HL-60 (cell line): ENCODE results near the gene AIG1.

Experiments
- DNase-seq, 2 experiments: peaks; one replicate each; pipeline ENCODE4 v3.0.0-alpha.2; 2010 to 2020; ENCODE audit warnings: low read depth in 1 of 2, low spot score in 1 of 2
- H3K27ac ChIP-seq: fragments of 250-450 bp; sonication (Bioruptor Pico); replicated peaks from 2 replicates; pipeline ENCODE4 v1.5.1; 2020; ENCODE audit warnings: mild to moderate bottlenecking, moderate library complexity
- H3K27me3 ChIP-seq: fragments of 250-450 bp; sonication (Bioruptor Pico); 2 replicates; pipeline ENCODE4 v1.5.1; 2021; ENCODE audit warnings: mild to moderate bottlenecking, moderate library complexity; ENCODE audit not compliant: insufficient read depth, poor library complexity, severe bottlenecking
- H3K4me3 ChIP-seq: replicated peaks from 2 replicates; pipeline ENCODE4 v1.5.1; 2011; ENCODE audit warnings: mild to moderate bottlenecking, control low read depth, low read length; ENCODE audit not compliant: insufficient read depth
- CTCF ChIP-seq: IDR thresholded peaks from one replicate; pipeline ENCODE4 v1.5.1; 2011; ENCODE audit warnings: low read length, control low read depth, inconsistent platforms; ENCODE audit not compliant: insufficient read depth
- GABPA ChIP-seq: IDR thresholded peaks from 2 replicates; pipeline ENCODE4 v1.6.1; 2012; ENCODE audit warnings: low read depth
- POLR2AphosphoS5 ChIP-seq: IDR thresholded peaks from 2 replicates; pipeline ENCODE4 v1.6.1; 2012; ENCODE audit warnings: low read depth
- REST ChIP-seq: IDR thresholded peaks from 2 replicates; pipeline ENCODE4 v1.6.1; 2012; ENCODE audit warnings: low read depth; ENCODE audit not compliant: insufficient replicate concordance
- SPI1 ChIP-seq: IDR thresholded peaks from 2 replicates; pipeline ENCODE4 v1.6.1; 2012; ENCODE audit warnings: low read depth, mild to moderate bottlenecking, borderline replicate concordance

The AIG1 gene

DNA sequence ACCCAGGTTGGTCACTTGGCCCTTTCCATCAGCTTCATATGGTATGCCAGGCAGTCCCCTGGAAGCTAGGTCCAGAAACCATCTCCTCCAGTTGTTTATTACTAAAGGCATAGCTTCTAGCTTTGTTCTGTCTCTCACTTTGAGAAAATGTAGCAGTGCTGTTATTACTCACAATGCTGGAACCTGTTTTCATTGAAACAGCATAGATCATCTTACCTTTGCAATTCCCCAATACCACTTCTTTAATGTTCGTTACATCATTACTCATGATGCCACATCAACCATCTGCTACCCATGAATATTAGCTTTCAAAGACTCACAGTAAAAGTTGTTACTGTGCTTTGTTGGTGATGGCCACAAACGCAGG, 301.5 kb downstream of the AIG1 start:
- no peaks in the 10 kb centered on the region for H3K27me3 ChIP-seq
- no peak overlapping the region for H3K4me3 ChIP-seq
- no peak for DNase-seq
- no peak for TF ChIP-seq SPI1
- no peak for TF ChIP-seq POLR2AphosphoS5
- TF ChIP-seq REST, result no peak
- no peak for TF ChIP-seq GABPA
- no peak for TF ChIP-seq CTCF
- no peak overlapping the region for H3K27ac ChIP-seq

DNA sequence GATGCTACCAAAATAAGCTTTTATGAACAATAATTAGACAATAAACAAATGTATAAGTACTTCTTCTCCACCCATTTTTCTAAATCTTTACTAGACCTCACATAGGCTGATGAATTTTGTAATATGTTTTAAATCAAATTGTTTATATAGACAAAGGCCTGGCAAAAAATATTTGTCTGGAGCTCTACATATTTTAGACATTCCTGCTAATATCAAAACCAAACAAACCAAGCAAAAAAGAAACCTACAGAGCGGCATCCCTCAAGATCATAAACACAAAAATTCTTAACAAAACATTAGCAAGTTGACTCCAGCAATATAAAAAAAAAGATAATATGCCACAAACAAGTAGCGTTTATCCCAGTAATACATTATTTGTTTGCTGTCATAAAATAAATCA, 302.6 kb downstream of the AIG1 start:
- Histone ChIP-seq H3K4me3 (no peak overlapping the region), H3K27ac (no peak overlapping the region), H3K27me3 (no peaks in the 10 kb centered on the region)
- no peak for TF ChIP-seq REST
- no peak for TF ChIP-seq SPI1
- TF ChIP-seq POLR2AphosphoS5, result no peak
- no peak for TF ChIP-seq CTCF
- no peak for DNase-seq

DNA sequence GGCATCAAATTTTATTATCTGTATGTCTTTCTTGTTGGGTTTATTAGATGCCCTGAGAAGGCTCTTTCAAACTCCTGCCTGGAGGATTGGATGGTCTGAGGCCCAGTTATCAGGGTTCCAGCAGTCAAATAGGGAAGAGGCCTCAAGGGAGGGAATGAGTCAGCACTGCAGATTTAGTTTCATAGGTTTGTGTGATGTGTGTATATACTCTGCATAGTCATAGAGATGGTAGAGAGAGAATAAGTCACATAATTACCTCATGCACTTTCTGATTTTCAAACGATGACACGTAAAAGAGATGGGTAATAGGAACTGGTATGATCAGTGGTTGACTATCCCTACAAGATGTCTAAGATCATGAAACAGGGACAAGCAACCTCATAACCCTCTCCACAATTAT, 307.7 kb downstream of the AIG1 start:
- no peaks in the 10 kb centered on the region for H3K27me3 ChIP-seq
- TF ChIP-seq CTCF, result no peak
- TF ChIP-seq GABPA, result no peak
- TF ChIP-seq SPI1, result no peak
- no peak for TF ChIP-seq POLR2AphosphoS5
- no peak for TF ChIP-seq REST
- no peak overlapping the region for H3K27ac ChIP-seq
- H3K4me3 ChIP-seq, result no peak overlapping the region
- peak; percentile 6 for DNase-seq
